Measurements from ENCODE around the gene LUC7L3. TPM values are rescaled to one million over a fixed set of nuclear protein-coding genes. Genes with fewer than 3 reads are reported as not detected.

LUC7L3 gene
- total and polyA plus RNA-seq, 2 donors (not counting 3 experiments of a cell fraction or from before 2014, with no cell fraction given), result 70.9 to 113 TPM

DNA sequence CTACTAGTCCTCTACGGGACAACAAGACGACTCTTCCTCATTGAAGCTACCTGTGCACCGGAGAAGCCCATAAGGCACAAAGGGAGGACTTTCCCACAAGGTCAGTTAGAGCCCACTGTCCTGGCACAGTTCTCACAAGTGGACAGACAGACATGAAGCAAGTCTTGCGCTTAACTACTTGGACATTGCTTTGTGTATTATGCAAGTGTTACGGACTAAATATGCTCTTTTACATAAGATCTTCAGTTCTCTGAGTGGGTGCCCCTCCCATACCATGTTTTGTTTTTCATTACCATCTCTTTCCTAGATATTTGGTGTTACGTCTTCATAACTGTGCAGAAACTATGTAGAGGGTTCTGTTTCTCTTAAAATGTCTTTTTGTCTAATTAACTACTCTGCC lies 29.8 kb downstream of the LUC7L3 start:
- no TSS peak for BruUV-seq (replicated peaks)
- Histone ChIP-seq H2AFZ (ENCODE audit: low read depth, low read length) (no peak overlapping the region), H3K79me2 (ENCODE audit: control insufficient read depth, insufficient read depth, low read length) (peaks cover 12% of the 10 kb centered on the region), H4K20me1 (replicated peaks; ENCODE audit: control insufficient read depth, extremely low read depth, insufficient read depth, low read length) (peaks cover 6% of the 10 kb centered on the region), H3K9ac (replicated peaks; ENCODE audit: extremely low read depth, insufficient read depth, low read length) (no peak overlapping the region), H3K36me3 (ENCODE audit: control insufficient read depth in 2 of 2, extremely low read depth in 1 of 2, insufficient read depth in 2 of 2, low read length in 2 of 2) (peaks cover 27 to 75% of the 10 kb centered on the region in 2 experiments), H3K27ac (ENCODE audit: insufficient read depth, low read depth, low read length) (no peak overlapping the region), H3K4me2 (ENCODE audit: insufficient read depth, low read length) (no peak overlapping the region), H3K4me1 (ENCODE audit: control insufficient read depth, extremely low read depth, insufficient read depth, low read length) (no peaks in the 10 kb centered on the region), H3K4me3 (replicated peaks in 1 of 3; ENCODE audit: insufficient read depth in 1 of 3, low read depth in 1 of 3, low read length in 3 of 3) (no peak overlapping the region), H3K9me3 (replicated peaks; ENCODE audit: control insufficient read depth, insufficient read depth, low read length) (no peaks in the 10 kb centered on the region), H3K9me1 (replicated peaks; ENCODE audit: control insufficient read depth, extremely low read depth, insufficient read depth, low read length) (no peaks in the 10 kb centered on the region), H3K27me3 (ENCODE audit: control insufficient read depth in 2 of 2, insufficient read depth in 2 of 2, low read length in 2 of 2) (no peaks in the 10 kb centered on the region)
- intact Hi-C loops (cut with micrococcal nuclease) (no loop called here), dilution Hi-C loops (cut with MboI; ENCODE audit: extremely low pct_ligation_motif_present, low sequenced_read_pairs) (no loop called here)
- ChIA-PET CTCF (no interaction called here), POLR2A (no interaction called here)
- no peak for DNase-seq (ENCODE audit: low read depth, low spot score)
- FAIRE-seq, result no peak
- TF ChIP-seq, protein P1, sequence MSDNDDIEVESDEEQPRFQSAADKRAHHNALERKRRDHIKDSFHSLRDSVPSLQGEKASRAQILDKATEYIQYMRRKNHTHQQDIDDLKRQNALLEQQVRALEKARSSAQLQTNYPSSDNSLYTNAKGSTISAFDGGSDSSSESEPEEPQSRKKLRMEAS (IDR thresholded peaks at IDR 0.05; ENCODE audit: insufficient read depth, insufficient read length), result no peak
- TF ChIP-seq JUN (IDR thresholded peaks at IDR 0.05; ENCODE audit: borderline replicate concordance, insufficient read depth, insufficient read length, low read depth) (no peak), MYC (IDR thresholded peaks at IDR 0.05; ENCODE audit: low read depth, low read length) (no peak), GATA2 (IDR thresholded peaks at IDR 0.05; ENCODE audit: insufficient read depth, insufficient read length, low read depth, low read length) (no peak), FOS (IDR thresholded peaks at IDR 0.05; ENCODE audit: borderline replicate concordance, insufficient read depth, low read length) (no peak), EZH2 (IDR thresholded peaks at IDR 0.05; ENCODE audit: borderline replicate concordance, low read depth, low read length, severe bottlenecking) (no peak), POLR2A (IDR thresholded peaks at IDR 0.05; ENCODE audit: low read depth, low read length) (no peak), POLR2AphosphoS5 (IDR thresholded peaks at IDR 0.05; ENCODE audit: insufficient read depth, low read depth, low read length) (no peak)
- TF ChIP-seq, protein P2, sequence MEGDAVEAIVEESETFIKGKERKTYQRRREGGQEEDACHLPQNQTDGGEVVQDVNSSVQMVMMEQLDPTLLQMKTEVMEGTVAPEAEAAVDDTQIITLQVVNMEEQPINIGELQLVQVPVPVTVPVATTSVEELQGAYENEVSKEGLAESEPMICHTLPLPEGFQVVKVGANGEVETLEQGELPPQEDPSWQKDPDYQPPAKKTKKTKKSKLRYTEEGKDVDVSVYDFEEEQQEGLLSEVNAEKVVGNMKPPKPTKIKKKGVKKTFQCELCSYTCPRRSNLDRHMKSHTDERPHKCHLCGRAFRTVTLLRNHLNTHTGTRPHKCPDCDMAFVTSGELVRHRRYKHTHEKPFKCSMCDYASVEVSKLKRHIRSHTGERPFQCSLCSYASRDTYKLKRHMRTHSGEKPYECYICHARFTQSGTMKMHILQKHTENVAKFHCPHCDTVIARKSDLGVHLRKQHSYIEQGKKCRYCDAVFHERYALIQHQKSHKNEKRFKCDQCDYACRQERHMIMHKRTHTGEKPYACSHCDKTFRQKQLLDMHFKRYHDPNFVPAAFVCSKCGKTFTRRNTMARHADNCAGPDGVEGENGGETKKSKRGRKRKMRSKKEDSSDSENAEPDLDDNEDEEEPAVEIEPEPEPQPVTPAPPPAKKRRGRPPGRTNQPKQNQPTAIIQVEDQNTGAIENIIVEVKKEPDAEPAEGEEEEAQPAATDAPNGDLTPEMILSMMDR (IDR thresholded peaks at IDR 0.05; ENCODE audit: extremely low read depth in 1 of 2, insufficient read depth in 1 of 2, low read depth in 1 of 2, low read length in 2 of 2), result no peak
